HG03442 (cell line): ENCODE measurements around the gene HUWE1.
"Not testable (repeated sequence)": the region's sequence is repeated elsewhere in the genome, so short reads cannot be mapped to it uniquely, and the experiment has no call there.

ENCODE experiments used
- ATAC-seq: cut with Tn5 transposase; IDR thresholded peaks from one replicate; pipeline ENCODE4 v1.9.1; 2021; ENCODE audit warnings: mild to moderate bottlenecking, moderate library complexity; ENCODE audit not compliant: unreplicated experiment

HUWE1 gene

GRCh38 chrX:53511322-53511721 lies 175.2 kb downstream of the HUWE1 start:
- no peak for ATAC-seq

DNA sequence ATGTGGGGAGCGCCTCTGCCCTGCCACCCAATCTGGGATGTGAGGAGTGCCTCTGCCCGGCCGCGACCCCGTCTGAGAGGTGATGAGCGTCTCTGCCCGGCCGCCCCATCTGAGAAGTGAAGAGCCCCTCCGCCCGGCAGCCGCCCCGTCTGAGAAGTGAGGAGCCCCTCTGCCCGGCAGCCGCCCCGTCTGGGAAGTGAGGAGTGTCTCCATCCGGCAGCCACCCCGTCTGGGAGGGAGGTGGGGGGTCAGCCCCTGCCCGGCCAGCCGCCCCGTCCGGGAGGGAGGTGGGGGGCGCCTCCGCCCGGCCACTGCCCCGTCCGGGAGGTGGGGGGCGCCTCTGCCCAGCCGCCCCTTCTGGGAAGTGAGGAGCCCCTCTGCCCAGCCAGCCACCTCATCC lies 182.5 kb downstream of the HUWE1 start:
- ATAC-seq, result not testable (repeated sequence)

DNA sequence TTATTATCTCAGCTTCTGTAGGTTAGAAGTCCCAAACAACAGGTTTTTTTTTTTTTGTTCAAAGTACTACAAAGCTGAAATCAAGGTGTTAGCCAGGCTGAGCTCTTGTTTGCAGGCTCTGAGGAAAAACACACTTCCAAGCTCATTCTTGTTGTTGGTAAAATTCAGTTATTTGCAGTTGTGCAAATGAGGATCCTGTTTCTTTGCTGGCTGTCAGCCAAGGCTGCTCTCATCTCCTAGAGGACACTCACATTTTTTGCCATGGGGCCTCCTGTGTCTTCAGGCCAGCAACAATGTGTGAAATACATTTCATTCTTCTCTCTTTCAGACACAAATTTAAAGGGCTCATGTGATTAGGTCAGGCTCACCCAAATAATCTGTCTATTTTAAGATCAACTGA lies 192.1 kb downstream of the HUWE1 start:
- no peak for ATAC-seq

GRCh38 chrX:53486285-53486684 lies 200.2 kb downstream of the HUWE1 start:
- no peak for ATAC-seq

GRCh38 chrX:53483838-53484405 lies 202.6 kb downstream of the HUWE1 start:
- ATAC-seq, result no peak

DNA sequence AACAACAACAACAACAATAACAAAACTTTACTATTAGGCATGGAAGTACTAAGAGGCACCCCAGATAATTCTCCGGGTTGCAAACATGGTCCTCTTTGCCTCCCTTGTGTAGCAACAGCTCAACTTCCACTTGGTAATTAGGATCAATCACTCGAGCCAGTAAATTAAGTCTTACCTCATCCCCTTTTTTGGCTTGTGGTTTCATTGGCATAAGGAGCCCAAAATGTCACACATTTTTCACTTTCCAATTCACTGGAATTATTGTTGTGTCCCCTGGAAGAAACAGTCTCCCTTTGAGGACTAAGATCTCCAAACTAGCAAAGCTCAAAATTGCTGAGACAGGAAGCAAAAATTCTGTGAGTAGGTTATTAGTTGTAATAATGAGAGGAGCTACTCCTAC lies 203.1 kb downstream of the HUWE1 start:
- ATAC-seq, result no peak
